Osteocyte (in vitro differentiated cells): Measurements from ENCODE around the gene MPV17L2. TPM values are rescaled to one million over a fixed set of nuclear protein-coding genes. Genes with fewer than 3 reads are reported as not detected.
A peak's percentile ranks its signal among the peaks of the same experiment; 100 is the strongest.

Experiments
- DNase-seq: peaks from one replicate; pipeline ENCODE4 v3.0.0; 2021; ENCODE audit warnings: mixed read lengths; ENCODE audit not compliant: unreplicated experiment; ENCODE audit errors: extremely low spot score
- H3K27ac Mint-ChIP-seq: one replicate; pipeline ENCODE4 v1.8.0; 2021; ENCODE audit warnings: mild to moderate bottlenecking, mixed read lengths; ENCODE audit not compliant: unreplicated experiment
- H3K27me3 Mint-ChIP-seq: one replicate; pipeline ENCODE4 v1.8.0; 2021; ENCODE audit warnings: mixed read lengths; ENCODE audit not compliant: unreplicated experiment
- H3K36me3 Mint-ChIP-seq: one replicate; pipeline ENCODE4 v1.8.0; 2021; ENCODE audit warnings: mixed read lengths; ENCODE audit not compliant: unreplicated experiment
- H3K4me1 Mint-ChIP-seq: one replicate; pipeline ENCODE4 v1.8.0; 2021; ENCODE audit warnings: mixed read lengths; ENCODE audit not compliant: unreplicated experiment
- H3K4me3 Mint-ChIP-seq: one replicate; pipeline ENCODE4 v1.8.0; 2021; ENCODE audit warnings: mild to moderate bottlenecking, moderate library complexity, mixed read lengths; ENCODE audit not compliant: unreplicated experiment
- H3K9me3 Mint-ChIP-seq: one replicate; pipeline ENCODE4 v1.8.0; 2021; ENCODE audit warnings: mixed read lengths; ENCODE audit not compliant: unreplicated experiment
- CTCF ChIP-seq: fragments of 200-600 bp; sonication (generic); IDR thresholded peaks from 2 replicates; pipeline ENCODE4 v1.5.0; 2021; ENCODE audit warnings: antibody characterized with exemption, mild to moderate bottlenecking, moderate library complexity
- total RNA-seq: library from RNA; stranded (reverse); gene quantifications from 2 replicates; pipeline ENCODE4 v1.2.1, GENCODE V29; 2021

MPV17L2 gene
- total RNA-seq, 1 donor from 2014 or later, result 11.6 TPM

GRCh38 chr19:18225702-18226468, 32.9 kb downstream of the MPV17L2 start, which contains the start of gene PDE4C:
Gene PDE4C, minus strand, starts transcription at chr19:18226438. Its CDS starts 23 bp downstream, at chr19:18226415.
- DNase-seq, result no peak
- H3K4me3 Mint-ChIP-seq, result peak within 1 kb of the TSS; percentile 79
- peak within 1 kb of the TSS; percentile 76 for H3K27ac Mint-ChIP-seq
- H3K27me3 Mint-ChIP-seq, result peaks cover 5% of the 10 kb centered on the region
- H3K9me3 Mint-ChIP-seq, result no peaks in the 10 kb centered on the region
- no peaks in the 10 kb centered on the region for H3K36me3 Mint-ChIP-seq
- TF ChIP-seq CTCF, result no peak
- peaks cover 23% of the 10 kb centered on the region for H3K4me1 Mint-ChIP-seq

GRCh38 chr19:18226956-18227780, 34.1 kb downstream of the MPV17L2 start:
- H3K27ac Mint-ChIP-seq, result no peak overlapping the region
- DNase-seq, result no peak

GRCh38 chr19:18227781-18228271, 34.8 kb downstream of the MPV17L2 start:
- Mint-ChIP-seq H3K9me3 (no peaks in the 10 kb centered on the region), H3K4me1 (peaks cover 35% of the 10 kb centered on the region)

More at GRCh38 chr19:18226956-18227780, 34.1 kb downstream of the MPV17L2 start:
- Mint-ChIP-seq H3K4me1 (peaks cover 32% of the 10 kb centered on the region), H3K27me3 (peaks cover 2% of the 10 kb centered on the region), H3K9me3 (no peaks in the 10 kb centered on the region), H3K4me3 (no peak overlapping the region), H3K36me3 (no peaks in the 10 kb centered on the region)
- TF ChIP-seq CTCF, result no peak

GRCh38 chr19:18229474-18229873, 36.5 kb downstream of the MPV17L2 start:
- H3K27ac Mint-ChIP-seq, result no peak overlapping the region
- H3K4me3 Mint-ChIP-seq, result no peak overlapping the region
- H3K27me3 Mint-ChIP-seq, result peaks cover 2% of the 10 kb centered on the region
- H3K36me3 Mint-ChIP-seq, result no peaks in the 10 kb centered on the region
- TF ChIP-seq CTCF, result peak; percentile 53
- no peak for DNase-seq
- peaks cover 32% of the 10 kb centered on the region for H3K4me1 Mint-ChIP-seq
- H3K9me3 Mint-ChIP-seq, result peaks cover 6% of the 10 kb centered on the region

More at GRCh38 chr19:18227781-18228271, 34.8 kb downstream of the MPV17L2 start:
- TF ChIP-seq CTCF, result no peak
- Mint-ChIP-seq H3K36me3 (no peaks in the 10 kb centered on the region), H3K27ac (no peak overlapping the region), H3K27me3 (peaks cover 2% of the 10 kb centered on the region), H3K4me3 (no peak overlapping the region)
- DNase-seq, result no peak
